ENCODE results near the gene PALD1. TPM values are rescaled to one million over a fixed set of nuclear protein-coding genes. Genes with fewer than 3 reads are reported as not detected.
A peak's percentile ranks its signal among the peaks of the same experiment; 100 is the strongest.

PALD1 gene
- total and polyA plus RNA-seq, 9 of the 15 experiments (the other 6 are each of a cell fraction or from before 2014, with no cell fraction given), result 0.03 to 0.29 (median 0.09) TPM; not detected in 2

DNA sequence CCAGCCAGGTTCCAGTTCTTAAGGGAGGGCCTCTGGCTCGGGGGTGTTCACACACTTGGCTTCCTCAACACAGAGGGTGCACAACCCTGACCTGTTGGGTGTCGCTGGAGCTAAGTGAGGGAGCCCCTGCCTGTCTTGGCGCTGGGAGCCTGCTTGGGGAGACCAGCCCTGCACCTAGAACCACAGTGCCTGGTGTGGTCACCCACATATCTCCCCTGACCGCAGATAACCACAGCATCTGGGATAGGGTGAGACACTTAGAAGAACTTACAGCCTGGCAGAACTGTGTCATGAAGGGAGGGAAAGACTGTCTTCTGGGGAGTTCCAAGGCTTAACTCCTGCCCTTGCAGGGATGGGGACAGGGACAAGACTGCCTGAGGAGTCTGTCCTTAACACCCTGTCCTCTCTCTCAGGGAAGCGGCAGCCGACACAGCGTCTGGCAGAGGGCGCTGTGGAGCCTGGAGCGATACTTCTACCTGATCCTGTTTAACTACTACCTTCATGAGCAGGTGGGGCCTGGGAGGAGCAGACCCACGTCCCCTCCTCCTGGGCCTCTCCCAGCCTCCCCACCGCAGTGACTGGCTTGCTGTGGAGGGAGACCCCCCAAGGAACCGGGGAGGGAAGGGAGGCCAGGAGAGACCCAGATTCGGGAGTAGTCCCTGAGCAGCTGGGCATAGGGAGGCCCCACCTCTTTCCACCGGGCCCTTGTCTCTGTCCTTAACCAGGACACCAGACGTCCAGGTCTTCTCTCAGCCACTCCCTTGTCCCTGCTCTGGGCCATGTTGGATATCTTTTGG, 59.0 kb downstream of the PALD1 start:
- peaks cover 11 to 65% of the 10 kb centered on the region in 2 experiments; a peak in 4 of 5 replicates for H3K27me3 ChIP-seq (ENCODE audit: control insufficient read depth in 2 of 2, insufficient read depth in 2 of 2, low read length in 2 of 2)
- no TSS peak for BruUV-seq (replicated peaks)
- H3K4me3 ChIP-seq, result no peak overlapping the region
- peaks cover 0 to 47% of the 10 kb centered on the region in 2 experiments; a peak in 3 of 5 replicates for H3K4me1 ChIP-seq (replicated peaks in 1 of 2; ENCODE audit: control insufficient read depth in 2 of 2, insufficient read depth in 2 of 2, low read length in 2 of 2)
- in situ Hi-C loops (cut with MboI), result loop anchor here (5.0 to 10.0 kb wide), 2 partner anchors 75 to 323 kb away; no protein-coding TSS in a partner anchor
- peak overlapping the region in 1 of 2 experiments; percentile 22; a peak in 2 of 4 replicates for H3K9ac ChIP-seq (ENCODE audit: insufficient read depth in 1 of 2, low read depth in 2 of 2, low read length in 2 of 2)
- ChIA-PET POLR2A (interaction anchor here (0.6 kb wide), 1 partner anchor 22 kb away, joined by 3 read pairs; no protein-coding TSS in a partner anchor), CTCF (ENCODE audit: low intra/inter-chr PET ratio) (interaction anchor here (0.6 to 3.3 kb wide), 7 partner anchors 9 to 343 kb away, joined by 3 to 13 read pairs (median 6); no protein-coding TSS in a partner anchor)
- no peaks in the 10 kb centered on the region for H3K9me3 ChIP-seq (replicated peaks; ENCODE audit: control insufficient read depth, insufficient read depth, low read depth, low read length)
- no peaks in the 10 kb centered on the region for H3K9me1 ChIP-seq (ENCODE audit: control insufficient read depth, insufficient read depth, low read length)
- peak; percentile 91 for FAIRE-seq
- no peak overlapping the region for H2AFZ ChIP-seq (ENCODE audit: low read depth, low read length)
- H3K27ac ChIP-seq (ENCODE audit: extremely low read depth, low read depth, low read length), result no peak overlapping the region
- peak; percentile 64 to 71 (median 66) for DNase-seq (ENCODE audit: extremely low read depth in 1 of 4, low spot score in 3 of 4)
- WGBS (ENCODE audit: insufficient coverage, low coverage, missing lambda C conversion rate), result 5% methylated on average over 14 of the region's 15 CpGs
- H3K79me2 ChIP-seq (ENCODE audit: control insufficient read depth, insufficient read depth, low read length), result no peaks in the 10 kb centered on the region
- H3K36me3 ChIP-seq (ENCODE audit: control insufficient read depth, insufficient read depth, low read length), result no peaks in the 10 kb centered on the region
- no peak overlapping the region for H3K4me2 ChIP-seq (ENCODE audit: insufficient read depth, low read length)
- peak; percentile 82 for ATAC-seq
- intact Hi-C loops (cut with micrococcal nuclease), result loop anchor here (10.0 kb wide), 1 partner anchor 313 kb away; no protein-coding TSS in a partner anchor
- H4K20me1 ChIP-seq (replicated peaks; ENCODE audit: control insufficient read depth, insufficient read depth, low read length), result peaks cover 11% of the 10 kb centered on the region; the same call in 1 of the 2 replicates
- TF ChIP-seq, protein P1, sequence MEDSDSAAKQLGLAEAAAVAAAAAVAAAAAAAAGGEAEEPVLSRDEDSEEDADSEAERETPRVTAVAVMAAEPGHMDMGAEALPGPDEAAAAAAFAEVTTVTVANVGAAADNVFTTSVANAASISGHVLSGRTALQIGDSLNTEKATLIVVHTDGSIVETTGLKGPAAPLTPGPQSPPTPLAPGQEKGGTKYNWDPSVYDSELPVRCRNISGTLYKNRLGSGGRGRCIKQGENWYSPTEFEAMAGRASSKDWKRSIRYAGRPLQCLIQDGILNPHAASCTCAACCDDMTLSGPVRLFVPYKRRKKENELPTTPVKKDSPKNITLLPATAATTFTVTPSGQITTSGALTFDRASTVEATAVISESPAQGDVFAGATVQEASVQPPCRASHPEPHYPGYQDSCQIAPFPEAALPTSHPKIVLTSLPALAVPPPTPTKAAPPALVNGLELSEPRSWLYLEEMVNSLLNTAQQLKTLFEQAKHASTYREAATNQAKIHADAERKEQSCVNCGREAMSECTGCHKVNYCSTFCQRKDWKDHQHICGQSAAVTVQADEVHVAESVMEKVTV (CRISPR knock-in tag; IDR thresholded peaks at IDR 0.05), result no peak
- 0 out of 2 replicates have a peak, but pooled peaks have one; percentile 29 for TF ChIP-seq XRCC5 (IDR thresholded peaks at IDR 0.05; ENCODE audit: low read depth, low read length)
- TF ChIP-seq ZNF23 (CRISPR knock-in tag; IDR thresholded peaks at IDR 0.05), result no peak
- no peak for TF ChIP-seq ZC3H8 (IDR thresholded peaks at IDR 0.05)
- peak; percentile 44 for TF ChIP-seq CREM (IDR thresholded peaks at IDR 0.05; ENCODE audit: low read depth)
- no peak for TF ChIP-seq NEUROD1 (IDR thresholded peaks at IDR 0.05; ENCODE audit: borderline replicate concordance, low read depth, low read length, partially characterized antibody)
- no peak for TF ChIP-seq HOXB6 (CRISPR knock-in tag; IDR thresholded peaks at IDR 0.05; ENCODE audit: borderline replicate concordance)
- TF ChIP-seq ZNF561 (CRISPR knock-in tag; conservative IDR thresholded peaks at IDR 0.05), result no peak
- no peak for TF ChIP-seq SREBF1 (IDR thresholded peaks at IDR 0.05; ENCODE audit: borderline replicate concordance, low read depth, low read length)
- TF ChIP-seq FOXA1 (IDR thresholded peaks at IDR 0.05; ENCODE audit: borderline replicate concordance), result no peak
- TF ChIP-seq, protein P2, sequence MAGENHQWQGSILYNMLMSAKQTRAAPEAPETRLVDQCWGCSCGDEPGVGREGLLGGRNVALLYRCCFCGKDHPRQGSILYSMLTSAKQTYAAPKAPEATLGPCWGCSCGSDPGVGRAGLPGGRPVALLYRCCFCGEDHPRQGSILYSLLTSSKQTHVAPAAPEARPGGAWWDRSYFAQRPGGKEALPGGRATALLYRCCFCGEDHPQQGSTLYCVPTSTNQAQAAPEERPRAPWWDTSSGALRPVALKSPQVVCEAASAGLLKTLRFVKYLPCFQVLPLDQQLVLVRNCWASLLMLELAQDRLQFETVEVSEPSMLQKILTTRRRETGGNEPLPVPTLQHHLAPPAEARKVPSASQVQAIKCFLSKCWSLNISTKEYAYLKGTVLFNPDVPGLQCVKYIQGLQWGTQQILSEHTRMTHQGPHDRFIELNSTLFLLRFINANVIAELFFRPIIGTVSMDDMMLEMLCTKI (IDR thresholded peaks at IDR 0.05; ENCODE audit: partially characterized antibody), result no peak
- no peak for TF ChIP-seq ZNF79 (CRISPR knock-in tag; IDR thresholded peaks at IDR 0.05; ENCODE audit: low read depth)
- no peak for TF ChIP-seq FOXA3 (CRISPR knock-in tag; conservative IDR thresholded peaks at IDR 0.05 in 1 of 2, IDR thresholded peaks at IDR 0.05 in 1 of 2)
- no peak for TF ChIP-seq CHD1 (IDR thresholded peaks at IDR 0.05; ENCODE audit: low read length)
- TF ChIP-seq, protein P3, sequence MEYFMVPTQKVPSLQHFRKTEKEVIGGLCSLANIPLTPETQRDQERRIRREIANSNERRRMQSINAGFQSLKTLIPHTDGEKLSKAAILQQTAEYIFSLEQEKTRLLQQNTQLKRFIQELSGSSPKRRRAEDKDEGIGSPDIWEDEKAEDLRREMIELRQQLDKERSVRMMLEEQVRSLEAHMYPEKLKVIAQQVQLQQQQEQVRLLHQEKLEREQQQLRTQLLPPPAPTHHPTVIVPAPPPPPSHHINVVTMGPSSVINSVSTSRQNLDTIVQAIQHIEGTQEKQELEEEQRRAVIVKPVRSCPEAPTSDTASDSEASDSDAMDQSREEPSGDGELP (CRISPR knock-in tag; IDR thresholded peaks at IDR 0.05; ENCODE audit: borderline replicate concordance), result peak; percentile 9; the same call in 1 of the 2 replicates
- TF ChIP-seq NFRKB (IDR thresholded peaks at IDR 0.05; ENCODE audit: low read depth), result no peak
